Subcutaneous adipose tissue (tissue), 4 donors: ENCODE measurements around the gene ORAI3. TPM values are rescaled to one million over a fixed set of nuclear protein-coding genes. Genes with fewer than 3 reads are reported as not detected.

Source experiments
- total RNA-seq, 4 donors: library from RNA; depleted of rRNA; stranded (reverse); fragments of >200 nt; gene quantifications; one replicate each; pipeline ENCODE4 v1.1.0, GENCODE V29; 2016
- TF ChIP-seq, protein P1 (sequence below): fragments of 450-650 bp; IDR thresholded peaks from one replicate; pipeline ENCODE4 v1.5.1; 2016; ENCODE audit warnings: low read depth, mild to moderate bottlenecking, control low read depth, antibody characterized with exemption, moderate library complexity

The ORAI3 gene
- total RNA-seq, 4 donors from 2014 or later: 13.4 to 41.1 (median 36.3) TPM

DNA sequence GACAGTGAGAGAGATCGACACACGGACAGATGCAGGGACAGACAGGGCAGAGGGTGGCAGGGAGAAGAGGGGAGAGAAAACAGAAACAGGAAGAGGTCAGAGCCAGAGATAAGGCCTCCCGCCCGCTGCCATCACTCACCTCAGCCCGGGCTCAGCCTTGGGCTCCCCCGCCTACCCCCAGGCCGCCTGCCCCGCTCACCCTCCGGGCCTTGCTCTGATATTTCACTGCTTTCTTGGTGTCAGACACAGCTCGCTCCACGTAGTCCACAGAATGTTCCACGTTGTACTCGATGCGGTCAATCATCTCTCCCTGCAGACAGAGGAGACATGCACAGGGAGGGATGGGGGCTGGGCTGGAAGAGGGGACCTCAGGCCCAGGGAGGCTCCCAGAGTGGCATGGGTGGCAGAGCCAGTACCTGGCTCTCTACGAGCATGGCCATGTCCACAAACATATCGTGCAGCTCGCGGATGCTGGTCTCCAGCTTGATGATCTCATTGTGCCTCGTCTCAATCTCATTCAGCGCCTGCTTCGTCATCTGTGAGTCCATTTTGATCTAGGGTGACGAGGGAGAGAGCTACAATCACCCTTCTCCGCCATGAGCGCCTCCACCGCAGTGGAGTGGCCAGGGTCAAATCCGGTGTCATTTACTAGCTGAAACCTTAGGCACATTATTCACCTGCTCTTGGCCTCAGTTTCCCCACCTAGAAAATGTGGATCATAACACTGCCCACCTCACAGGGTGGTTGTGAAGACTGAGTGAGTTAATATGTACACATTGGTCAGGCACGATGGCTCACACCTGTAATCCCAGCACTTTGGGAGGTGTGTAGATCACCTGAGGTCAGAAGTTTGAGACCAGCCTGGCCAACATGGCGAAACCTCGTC lies 44.3 kb downstream of the ORAI3 start:
- TF ChIP-seq, protein P1, sequence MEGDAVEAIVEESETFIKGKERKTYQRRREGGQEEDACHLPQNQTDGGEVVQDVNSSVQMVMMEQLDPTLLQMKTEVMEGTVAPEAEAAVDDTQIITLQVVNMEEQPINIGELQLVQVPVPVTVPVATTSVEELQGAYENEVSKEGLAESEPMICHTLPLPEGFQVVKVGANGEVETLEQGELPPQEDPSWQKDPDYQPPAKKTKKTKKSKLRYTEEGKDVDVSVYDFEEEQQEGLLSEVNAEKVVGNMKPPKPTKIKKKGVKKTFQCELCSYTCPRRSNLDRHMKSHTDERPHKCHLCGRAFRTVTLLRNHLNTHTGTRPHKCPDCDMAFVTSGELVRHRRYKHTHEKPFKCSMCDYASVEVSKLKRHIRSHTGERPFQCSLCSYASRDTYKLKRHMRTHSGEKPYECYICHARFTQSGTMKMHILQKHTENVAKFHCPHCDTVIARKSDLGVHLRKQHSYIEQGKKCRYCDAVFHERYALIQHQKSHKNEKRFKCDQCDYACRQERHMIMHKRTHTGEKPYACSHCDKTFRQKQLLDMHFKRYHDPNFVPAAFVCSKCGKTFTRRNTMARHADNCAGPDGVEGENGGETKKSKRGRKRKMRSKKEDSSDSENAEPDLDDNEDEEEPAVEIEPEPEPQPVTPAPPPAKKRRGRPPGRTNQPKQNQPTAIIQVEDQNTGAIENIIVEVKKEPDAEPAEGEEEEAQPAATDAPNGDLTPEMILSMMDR: no peak

- TF ChIP-seq, protein P1: no peak
Observed at GRCh38 chr16:30995927-30996323, 47.1 kb downstream of the ORAI3 start.

GRCh38 chr16:30996324-30996984 lies 47.6 kb downstream of the ORAI3 start:
- TF ChIP-seq, protein P1: no peak

DNA sequence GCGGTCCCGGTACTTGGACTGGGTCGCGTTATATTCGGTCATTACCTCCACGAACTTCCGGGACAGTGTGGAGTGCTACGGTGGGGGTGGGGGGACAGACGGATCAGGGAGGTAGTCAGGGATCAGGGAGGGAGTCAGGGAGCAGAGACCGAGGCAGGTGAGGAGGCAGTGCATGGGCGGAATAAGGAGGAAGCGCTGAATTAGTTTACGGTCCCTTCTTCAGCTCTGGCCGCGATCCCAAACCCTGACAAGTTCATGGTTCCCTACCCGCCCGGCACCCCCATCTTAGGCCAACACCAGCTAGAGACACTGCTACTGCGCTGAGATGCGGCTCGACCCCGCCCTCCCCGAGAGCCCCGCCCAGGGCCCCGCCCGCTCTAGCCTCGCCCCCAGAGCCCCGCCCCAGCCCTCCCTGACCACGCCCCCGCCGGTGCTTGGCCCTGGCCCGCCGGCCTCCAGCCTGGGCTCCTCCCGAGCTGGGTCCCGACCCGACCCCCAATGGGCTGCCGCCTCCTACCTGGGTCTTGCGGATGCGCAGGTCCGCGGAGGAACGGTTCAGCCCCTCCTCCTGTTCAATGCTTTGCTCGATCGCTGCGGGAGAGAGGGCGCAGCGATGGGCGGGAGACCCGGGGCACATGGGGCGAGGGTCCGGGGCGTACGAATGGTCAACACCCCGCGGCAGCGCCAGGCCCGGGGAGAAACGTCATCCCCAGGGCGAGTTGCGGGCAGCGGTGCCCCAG lies 48.3 kb downstream of the ORAI3 start:
- TF ChIP-seq, protein P1: no peak

GRCh38 chr16:30997725-30998711 lies 49.1 kb downstream of the ORAI3 start:
- TF ChIP-seq, protein P1: no peak

DNA sequence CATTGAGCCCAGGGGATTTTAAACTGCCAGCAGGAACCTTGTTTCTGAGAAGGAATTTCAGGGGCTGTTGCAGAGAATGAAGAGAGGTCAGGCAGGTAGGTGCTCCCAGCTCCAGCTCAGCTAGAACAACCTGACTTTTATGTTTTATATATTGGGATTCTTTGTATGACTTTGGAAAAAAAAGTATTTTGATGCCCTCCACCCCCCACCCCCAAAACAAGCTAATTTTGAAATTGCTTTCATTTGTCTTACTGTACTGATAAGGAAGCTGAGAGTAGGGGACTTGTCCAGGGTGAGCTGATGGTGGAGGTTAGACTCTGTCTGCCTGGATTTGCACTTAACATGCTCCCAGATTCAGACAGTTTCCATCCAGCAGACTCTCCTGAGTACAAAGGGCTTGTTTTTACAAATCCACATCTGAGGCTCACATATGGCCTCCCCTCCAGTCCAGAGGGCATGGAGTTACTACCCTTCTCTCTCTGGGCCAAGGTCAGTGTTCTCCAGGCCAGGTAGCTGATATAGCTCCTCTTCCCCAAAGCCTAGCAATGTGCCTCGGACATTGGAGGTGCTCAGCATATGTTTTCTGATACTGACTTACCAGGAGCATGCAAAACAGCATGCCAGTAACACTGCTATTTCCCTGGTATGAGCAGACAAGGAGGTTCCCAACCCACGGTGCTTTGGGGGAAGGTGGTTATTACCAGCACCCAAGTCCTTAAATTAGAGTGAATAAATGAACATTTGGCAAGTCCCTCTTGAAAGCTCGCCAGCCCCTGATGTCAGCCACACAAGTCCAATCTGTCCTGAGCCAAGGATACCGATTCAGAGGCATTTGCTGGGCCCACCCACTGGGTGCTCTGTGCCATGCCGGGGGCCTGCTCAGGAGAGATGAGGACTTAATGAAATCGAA lies 50.2 kb downstream of the ORAI3 start:
- TF ChIP-seq, protein P1: no peak
